HL-60 (cell line): ENCODE results near the gene FASN.

Source experiments
- DNase-seq, 2 experiments: peaks; one replicate each; pipeline ENCODE4 v3.0.0-alpha.2; 2010 to 2020; ENCODE audit warnings: low read depth in 1 of 2, low spot score in 1 of 2
- H3K27ac ChIP-seq: fragments of 250-450 bp; sonication (Bioruptor Pico); replicated peaks from 2 replicates; pipeline ENCODE4 v1.5.1; 2020; ENCODE audit warnings: mild to moderate bottlenecking, moderate library complexity
- H3K27me3 ChIP-seq: fragments of 250-450 bp; sonication (Bioruptor Pico); 2 replicates; pipeline ENCODE4 v1.5.1; 2021; ENCODE audit warnings: mild to moderate bottlenecking, moderate library complexity; ENCODE audit not compliant: insufficient read depth, poor library complexity, severe bottlenecking
- H3K4me3 ChIP-seq: replicated peaks from 2 replicates; pipeline ENCODE4 v1.5.1; 2011; ENCODE audit warnings: mild to moderate bottlenecking, control low read depth, low read length; ENCODE audit not compliant: insufficient read depth
- CTCF ChIP-seq: IDR thresholded peaks from one replicate; pipeline ENCODE4 v1.5.1; 2011; ENCODE audit warnings: low read length, control low read depth, inconsistent platforms; ENCODE audit not compliant: insufficient read depth
- GABPA ChIP-seq: IDR thresholded peaks from 2 replicates; pipeline ENCODE4 v1.6.1; 2012; ENCODE audit warnings: low read depth
- POLR2AphosphoS5 ChIP-seq: IDR thresholded peaks from 2 replicates; pipeline ENCODE4 v1.6.1; 2012; ENCODE audit warnings: low read depth
- REST ChIP-seq: IDR thresholded peaks from 2 replicates; pipeline ENCODE4 v1.6.1; 2012; ENCODE audit warnings: low read depth; ENCODE audit not compliant: insufficient replicate concordance
- SPI1 ChIP-seq: IDR thresholded peaks from 2 replicates; pipeline ENCODE4 v1.6.1; 2012; ENCODE audit warnings: low read depth, mild to moderate bottlenecking, borderline replicate concordance

FASN gene

GRCh38 chr17:82126556-82127314 lies 28.7 kb upstream of the FASN start:
- TF ChIP-seq GABPA: no peak
- TF ChIP-seq SPI1: no peak
- no peak for TF ChIP-seq REST
- no peak for TF ChIP-seq CTCF
- no peak for TF ChIP-seq POLR2AphosphoS5
- DNase-seq: no peak
- Histone ChIP-seq H3K27ac (no peak overlapping the region), H3K4me3 (no peak overlapping the region), H3K27me3 (no peaks in the 10 kb centered on the region)

- Histone ChIP-seq H3K4me3 (no peak overlapping the region), H3K27ac (no peak overlapping the region), H3K27me3 (no peaks in the 10 kb centered on the region)
- TF ChIP-seq CTCF (no peak), GABPA (no peak), REST (no peak), SPI1 (no peak), POLR2AphosphoS5 (no peak)
- DNase-seq: no peak
Observed at GRCh38 chr17:82124101-82124500, 26.1 kb upstream of the FASN start.

- Histone ChIP-seq H3K27ac (no peak overlapping the region), H3K4me3 (no peak overlapping the region), H3K27me3 (no peaks in the 10 kb centered on the region)
- TF ChIP-seq REST (no peak), CTCF (no peak), POLR2AphosphoS5 (no peak), SPI1 (no peak), GABPA (no peak)
- no peak for DNase-seq
Observed at GRCh38 chr17:82121660-82122629, 23.9 kb upstream of the FASN start.
